H1 (cell line): ENCODE results near the gene C18orf63. TPM values are rescaled to one million over a fixed set of nuclear protein-coding genes. Genes with fewer than 3 reads are reported as not detected.

ENCODE experiments used
- CTCF ChIA-PET: fragments of 300-600 bp; sonication (Branson Sonifier 250); formaldehyde crosslinking; loops from one replicate; lab custom pipeline; 2021; ENCODE audit not compliant: partially characterized antibody; lab: Charles Lee
- POLR2A ChIA-PET: fragments of 300-600 bp; sonication (Branson Sonifier 250); formaldehyde crosslinking; loops from one replicate; lab custom pipeline; 2021; ENCODE audit warnings: inconsistent platforms; ENCODE audit not compliant: partially characterized antibody; lab: Charles Lee
- DNase-seq, 2 experiments: peaks; one replicate each; pipeline versions ENCODE4 v3.0.0 to v3.0.0-alpha.2; 2010 to 2022; ENCODE audit warnings: low spot score in 2 of 2, low read depth in 1 of 2, mixed read lengths in 1 of 2
- FAIRE-seq: peaks from 2 replicates; lab custom pipeline; 2011; peaks lifted over from hg19 to GRCh38; lab: Jason Lieb, UNC
- H2AFZ ChIP-seq: 2 replicates; pipeline ENCODE4 v1.8.1; 2012; ENCODE audit warnings: low read length, inconsistent platforms
- H2AK5ac ChIP-seq: 2 replicates; pipeline ENCODE4 v1.6.1; 2013; ENCODE audit warnings: low read depth, low read length
- H2BK120ac ChIP-seq: replicated peaks from 2 replicates; pipeline ENCODE3; 2013; ENCODE audit warnings: low read depth, low read length, inconsistent platforms
- H2BK12ac ChIP-seq: 2 replicates; pipeline ENCODE4 v1.6.1; 2013; ENCODE audit warnings: low read depth, low read length
- H2BK15ac ChIP-seq: 2 replicates; pipeline ENCODE4 v1.6.1; 2013; ENCODE audit warnings: low read length
- H2BK20ac ChIP-seq: 2 replicates; pipeline ENCODE4 v1.6.1; 2013; ENCODE audit warnings: low read length
- H2BK5ac ChIP-seq: 2 replicates; pipeline ENCODE4 v1.6.1; 2013; ENCODE audit warnings: low read depth, low read length
- H3K14ac ChIP-seq: 2 replicates; pipeline ENCODE4 v1.6.1; 2013; ENCODE audit warnings: inconsistent platforms; ENCODE audit not compliant: insufficient read length
- H3K18ac ChIP-seq: 2 replicates; pipeline ENCODE4 v1.6.1; 2013; ENCODE audit warnings: low read length; ENCODE audit errors: extremely low read depth
- H3K23ac ChIP-seq: 2 replicates; pipeline ENCODE4 v1.6.1; 2013; ENCODE audit warnings: inconsistent platforms; ENCODE audit not compliant: insufficient read length
- H3K23me2 ChIP-seq: 2 replicates; pipeline ENCODE4 v1.6.1; 2013; ENCODE audit warnings: low read depth, low read length
- H3K27ac ChIP-seq: 2 replicates; pipeline ENCODE4 v1.6.1; 2011; ENCODE audit warnings: low read depth, low read length, inconsistent platforms
- H3K27me3 ChIP-seq, 4 experiments: replicated peaks in 1 of 4; 1 replicate in 1 of 4; 2 replicates in 3 of 4; pipeline versions ENCODE4 v1.6.1 to v1.8.1; 2011 to 2013; ENCODE audit warnings: low read length in 3 of 4, mild to moderate bottlenecking in 3 of 4, inconsistent platforms in 2 of 4, mixed read lengths in 2 of 4, moderate library complexity in 1 of 4; ENCODE audit not compliant: control insufficient read depth in 3 of 4, insufficient read depth in 3 of 4; ENCODE audit errors: extremely low read depth in 1 of 4
- H3K36me3 ChIP-seq, 4 experiments: 2 replicates each; pipeline versions ENCODE4 v1.6.1 to v1.8.1; 2011 to 2013; ENCODE audit warnings: mild to moderate bottlenecking in 4 of 4, low read length in 3 of 4, moderate library complexity in 2 of 4, control low read depth in 1 of 4, inconsistent platforms in 1 of 4; ENCODE audit not compliant: insufficient read depth in 4 of 4, control insufficient read depth in 2 of 4
- H3K4ac ChIP-seq: replicated peaks from 2 replicates; pipeline ENCODE3; 2013; ENCODE audit warnings: low read length, low read depth, mixed read lengths, inconsistent platforms; ENCODE audit not compliant: insufficient read length
- H3K4me1 ChIP-seq, 4 experiments: replicated peaks in 1 of 4; 1 replicate in 1 of 4; 2 replicates in 3 of 4; pipeline versions ENCODE4 v1.6.1 to v1.8.1; 2011 to 2013; ENCODE audit warnings: low read length in 3 of 4, inconsistent platforms in 2 of 4, mixed read lengths in 1 of 4; ENCODE audit not compliant: insufficient read depth in 4 of 4, control insufficient read depth in 3 of 4
- H3K4me2 ChIP-seq, 2 experiments: 2 replicates each; pipeline versions ENCODE4 v1.6.1 to v1.8.1; 2011 to 2013; ENCODE audit warnings: low read depth in 2 of 2, low read length in 2 of 2, control low read depth in 1 of 2, inconsistent platforms in 1 of 2, mild to moderate bottlenecking in 1 of 2; ENCODE audit not compliant: insufficient read depth in 1 of 2
- H3K4me3 ChIP-seq, 4 experiments: fragments of 200-600, 300-600 bp in 1 of 4; sonication (generic), shearing (Covaris generic), sonication (Bioruptor Twin) in 1 of 4; 2 replicates each; pipeline versions ENCODE4 v1.5.1 to v1.8.1; 2011 to 2016; ENCODE audit warnings: low read length in 4 of 4, low read depth in 3 of 4, control low read depth in 2 of 4, inconsistent platforms in 2 of 4, mild to moderate bottlenecking in 2 of 4, mixed read lengths in 1 of 4, moderate library complexity in 1 of 4; ENCODE audit not compliant: insufficient read depth in 2 of 4; ENCODE audit errors: extremely low read depth in 1 of 4
- H3K56ac ChIP-seq: replicated peaks from 2 replicates; pipeline ENCODE3; 2013; ENCODE audit warnings: low read depth, mild to moderate bottlenecking, mixed read lengths, low read length, inconsistent platforms; ENCODE audit not compliant: insufficient read length
- H3K79me1 ChIP-seq: 2 replicates; pipeline ENCODE4 v1.6.1; 2013; ENCODE audit warnings: low read depth, low read length, control low read depth
- H3K79me2 ChIP-seq, 2 experiments: 2 replicates each; pipeline versions ENCODE4 v1.6.1 to v1.8.1; 2012 to 2013; ENCODE audit warnings: low read length in 2 of 2, mild to moderate bottlenecking in 2 of 2, inconsistent platforms in 1 of 2; ENCODE audit not compliant: insufficient read depth in 2 of 2, control insufficient read depth in 1 of 2
- H3K9ac ChIP-seq, 4 experiments: replicated peaks in 1 of 4; 1 replicate in 1 of 4; 2 replicates in 3 of 4; pipeline versions ENCODE4 v1.6.1 to v1.8.1; 2011 to 2013; ENCODE audit warnings: low read depth in 3 of 4, low read length in 3 of 4, control low read depth in 2 of 4, mild to moderate bottlenecking in 2 of 4, moderate library complexity in 2 of 4, inconsistent platforms in 1 of 4; ENCODE audit errors: extremely low read depth in 1 of 4
- H3K9me3 ChIP-seq, 2 experiments: 2 replicates each; pipeline versions ENCODE4 v1.6.1 to v1.8.1; 2012 to 2013; ENCODE audit warnings: mild to moderate bottlenecking in 2 of 2, moderate library complexity in 2 of 2, control low read depth in 1 of 2, inconsistent platforms in 1 of 2, low read depth in 1 of 2, low read length in 1 of 2, mixed read lengths in 1 of 2; ENCODE audit not compliant: insufficient read depth in 2 of 2
- H4K20me1 ChIP-seq, 2 experiments: replicated peaks in 1 of 2; 2 replicates each; pipeline versions ENCODE3 to v1.8.1; 2011 to 2013; ENCODE audit warnings: inconsistent platforms in 2 of 2, low read length in 2 of 2, mild to moderate bottlenecking in 1 of 2; ENCODE audit not compliant: insufficient read depth in 2 of 2, control insufficient read depth in 1 of 2
- H4K5ac ChIP-seq: 2 replicates; pipeline ENCODE4 v1.6.1; 2013; ENCODE audit warnings: low read length, low read depth, mixed read lengths, inconsistent platforms; ENCODE audit not compliant: insufficient read length
- H4K8ac ChIP-seq: 2 replicates; pipeline ENCODE4 v1.8.0; 2013; ENCODE audit warnings: mild to moderate bottlenecking, moderate library complexity, low read length, inconsistent platforms; ENCODE audit not compliant: insufficient read depth; ENCODE audit errors: extremely low read depth
- H4K91ac ChIP-seq: replicated peaks from 2 replicates; pipeline ENCODE3; 2013; ENCODE audit warnings: low read length, mixed read lengths, inconsistent platforms; ENCODE audit not compliant: insufficient read length
- RAD21 ChIP-seq, 2 experiments: IDR thresholded peaks in 1 of 2; conservative IDR thresholded peaks in 1 of 2; 2 replicates each; pipeline ENCODE4 v1.6.1; 2011; ENCODE audit warnings: low read depth in 2 of 2, low read length in 2 of 2, improper control_type of control experiment in 1 of 2, inconsistent platforms in 1 of 2, mild to moderate bottlenecking in 1 of 2, moderate library complexity in 1 of 2
- WGBS, 2 experiments: shearing (Covaris generic) in 1 of 2; methylation state at CpG; one replicate each; pipeline versions ENCODE4 v1.1.6 to v1.1.7; 2013 to 2015; ENCODE audit warnings: low lambda C conversion rate in 2 of 2, mixed read lengths in 2 of 2, inconsistent platforms in 1 of 2, low coverage in 1 of 2, missing lambda C conversion rate in 1 of 2; ENCODE audit not compliant: insufficient replicate concordance in 2 of 2, insufficient coverage in 1 of 2, insufficient read length in 1 of 2; ENCODE audit errors: extremely low coverage in 1 of 2, missing lambda C conversion rate in 1 of 2; 5-methylcytosine and 5-hydroxymethylcytosine counted together
- polyA plus RNA-seq, 7 experiments: library from polyadenylated mRNA; depleted of rRNA in 3 of 7; stranded (reverse) in 5 of 7; unstranded in 2 of 7; fragments of >200 nt in 5 of 7; fragments of 200-250 nt in 2 of 7; gene quantifications; 1 replicate in 5 of 7; 2 replicates in 1 of 7; 4 replicates in 1 of 7; pipeline versions ENCODE4 v1.2.1 to v1.2.3, GENCODE V29; 2011 to 2013; ENCODE audit warnings: missing spikeins in 2 of 7, mixed read lengths in 2 of 7
- total RNA-seq: library from RNA; stranded (reverse); fragmentation: NEBNext Ultra II Directional; extraction: Animal tissue kit (Norgen Biotek cat#: 25700); gene quantifications from 2 replicates; pipeline ENCODE4 v1.2.1, GENCODE V29; 2021

The C18orf63 gene
- total and polyA plus RNA-seq, 2 of the 8 experiments (the other 6 are each of a cell fraction or from before 2014, with no cell fraction given) = not detected

GRCh38 chr18:74331404-74331803 lies 15.8 kb downstream of the C18orf63 start:
- DNase-seq = no peak
- peak; percentile 46 to 58; a peak in 3 of 4 replicates for TF ChIP-seq RAD21 (IDR thresholded peaks at IDR 0.05 in 1 of 2, conservative IDR thresholded peaks at IDR 0.05 in 1 of 2; ENCODE audit: low read depth in 2 of 2, low read length in 2 of 2)

More at GRCh38 chr18:74331404-74331803, 15.8 kb downstream of the C18orf63 start:
- H3K27me3 ChIP-seq = no peaks in the 10 kb centered on the region
- no peak overlapping the region for H3K4me3 ChIP-seq
- H3K79me2 ChIP-seq = no peaks in the 10 kb centered on the region
- no peak overlapping the region for H3K4ac ChIP-seq
- no peak overlapping the region for H2BK20ac ChIP-seq
- H3K56ac ChIP-seq = no peak overlapping the region
- H3K36me3 ChIP-seq = no peaks in the 10 kb centered on the region
- H4K20me1 ChIP-seq = no peaks in the 10 kb centered on the region
- H2BK12ac ChIP-seq = no peak overlapping the region
- no peak overlapping the region for H3K18ac ChIP-seq
- 79% methylated on average over 2 of the region's 2 CpGs; no CpG with 5 or more reads in 1 of the 2 experiments for WGBS, 2 experiments
- no peak overlapping the region for H2BK120ac ChIP-seq
- no peak overlapping the region for H4K5ac ChIP-seq
- H3K23me2 ChIP-seq = no peaks in the 10 kb centered on the region
- no peaks in the 10 kb centered on the region for H3K79me1 ChIP-seq
- 0 out of 2 replicates have a peak overlapping the region, but pooled peaks have one; percentile 35 for H2AFZ ChIP-seq
- no peaks in the 10 kb centered on the region for H3K9me3 ChIP-seq
- no peak overlapping the region for H3K14ac ChIP-seq
- H2BK5ac ChIP-seq = no peak overlapping the region
- H3K27ac ChIP-seq = no peak overlapping the region
- H4K8ac ChIP-seq = no peak overlapping the region
- ChIA-PET POLR2A (no interaction called here), CTCF (interaction anchor here (0.8 kb wide), 1 partner anchor 133 kb away, joined by 5 read pairs; no protein-coding TSS in a partner anchor)
- H2BK15ac ChIP-seq = no peak overlapping the region
- H3K4me2 ChIP-seq = no peak overlapping the region
- no peaks in the 10 kb centered on the region for H3K4me1 ChIP-seq
- peak; percentile 52 for FAIRE-seq
- no peak overlapping the region for H4K91ac ChIP-seq
- no peak overlapping the region for H2AK5ac ChIP-seq
- H3K23ac ChIP-seq = no peak overlapping the region
- no peak overlapping the region for H3K9ac ChIP-seq
